Body of pancreas (tissue), 4 donors: ENCODE results near the gene KLHL6.

ENCODE experiments used
- POLR2A ChIP-seq, 3 donors: fragments of 450-650 bp; IDR thresholded peaks; one replicate each; pipeline ENCODE4 v1.6.1; 2016; ENCODE audit warnings: antibody characterized with exemption in 3 of 3, mild to moderate bottlenecking in 2 of 3
- TF ChIP-seq, protein P1 (sequence below), 7 experiments: fragments of 450-650 bp in 4 of 7; fragments of 200-600 bp in 3 of 7; sonication (generic) in 3 of 7; IDR thresholded peaks; one replicate each; pipeline ENCODE4 v1.5.1; 2016 to 2019; ENCODE audit warnings: antibody characterized with exemption in 7 of 7

DNA sequence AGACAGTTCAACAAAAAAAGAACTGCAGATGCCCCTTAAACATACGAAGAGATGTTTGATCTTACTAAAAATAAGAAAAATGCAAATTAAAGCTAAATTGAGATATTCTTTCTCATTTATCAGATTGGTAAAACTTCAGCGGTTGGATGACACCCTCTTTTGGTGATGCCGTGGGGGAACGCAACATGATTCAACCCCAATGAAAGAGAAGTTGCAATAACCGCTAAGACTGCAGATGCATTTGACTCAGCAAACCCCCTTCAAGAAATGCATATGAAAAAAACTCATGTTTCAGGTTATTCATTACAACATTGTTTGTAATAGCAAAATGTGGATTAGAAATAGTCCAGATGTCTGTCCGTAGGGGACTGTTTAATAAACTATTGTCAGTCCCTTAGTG is 3.6 kb downstream of the KLHL6 start:
- TF ChIP-seq, protein P1, sequence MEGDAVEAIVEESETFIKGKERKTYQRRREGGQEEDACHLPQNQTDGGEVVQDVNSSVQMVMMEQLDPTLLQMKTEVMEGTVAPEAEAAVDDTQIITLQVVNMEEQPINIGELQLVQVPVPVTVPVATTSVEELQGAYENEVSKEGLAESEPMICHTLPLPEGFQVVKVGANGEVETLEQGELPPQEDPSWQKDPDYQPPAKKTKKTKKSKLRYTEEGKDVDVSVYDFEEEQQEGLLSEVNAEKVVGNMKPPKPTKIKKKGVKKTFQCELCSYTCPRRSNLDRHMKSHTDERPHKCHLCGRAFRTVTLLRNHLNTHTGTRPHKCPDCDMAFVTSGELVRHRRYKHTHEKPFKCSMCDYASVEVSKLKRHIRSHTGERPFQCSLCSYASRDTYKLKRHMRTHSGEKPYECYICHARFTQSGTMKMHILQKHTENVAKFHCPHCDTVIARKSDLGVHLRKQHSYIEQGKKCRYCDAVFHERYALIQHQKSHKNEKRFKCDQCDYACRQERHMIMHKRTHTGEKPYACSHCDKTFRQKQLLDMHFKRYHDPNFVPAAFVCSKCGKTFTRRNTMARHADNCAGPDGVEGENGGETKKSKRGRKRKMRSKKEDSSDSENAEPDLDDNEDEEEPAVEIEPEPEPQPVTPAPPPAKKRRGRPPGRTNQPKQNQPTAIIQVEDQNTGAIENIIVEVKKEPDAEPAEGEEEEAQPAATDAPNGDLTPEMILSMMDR (IDR thresholded peaks at IDR 0.05), result no peak
- no peak for TF ChIP-seq POLR2A (IDR thresholded peaks at IDR 0.05)
